ENCODE results near the gene CAMK4. TPM values are rescaled to one million over a fixed set of nuclear protein-coding genes. Genes with fewer than 3 reads are reported as not detected.

CAMK4 gene
- 0.77 and 0.83 TPM in 2 replicates for total RNA-seq
- 5.9 and 6.5 TPM in 2 replicates for polyA plus RNA-seq
- polyA plus RNA-seq (2012): 5.2 and 5.4 TPM in 2 replicates
- polyA minus RNA-seq (ENCODE audit: low replicate concordance): 3.1 and 12.5 TPM in 2 replicates

DNA sequence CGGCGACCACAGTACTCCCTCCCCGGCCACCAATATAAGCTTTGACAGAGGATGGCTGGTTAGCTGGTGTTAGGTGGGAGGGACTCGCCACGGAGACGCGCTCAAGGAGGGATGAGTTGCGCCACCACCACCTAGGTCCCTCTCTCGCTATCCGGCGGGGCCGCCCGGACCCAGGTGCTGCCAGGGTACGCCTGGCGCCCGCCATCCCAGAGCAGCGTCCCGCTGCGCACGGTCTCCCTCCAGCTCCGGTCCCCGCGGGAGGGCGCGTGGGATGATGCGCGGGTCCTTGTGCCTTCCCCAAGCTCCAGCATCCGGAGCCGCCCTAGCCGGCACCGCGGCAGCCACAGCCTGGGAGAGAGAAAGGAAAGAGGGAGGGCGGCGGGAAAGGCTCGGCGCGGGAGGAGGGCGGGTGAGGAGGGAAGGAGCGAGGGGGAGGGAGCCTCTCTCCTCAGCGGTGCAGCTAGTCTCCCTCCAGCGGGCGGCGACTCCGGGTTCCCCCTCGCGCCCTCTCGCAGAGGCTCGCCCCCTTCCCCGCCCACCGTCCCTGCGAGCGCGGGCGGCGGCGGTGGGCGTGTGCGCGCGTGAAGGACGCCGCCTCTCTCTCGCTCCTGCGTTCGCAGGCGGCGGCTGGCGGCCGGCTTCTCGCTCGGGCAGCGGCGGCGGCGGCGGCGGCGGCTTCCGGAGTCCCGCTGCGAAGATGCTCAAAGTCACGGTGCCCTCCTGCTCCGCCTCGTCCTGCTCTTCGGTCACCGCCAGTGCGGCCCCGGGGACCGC, at the start of gene CAMK4:
Gene CAMK4, plus strand, starts transcription at position 598 of the 774 bp plus-strand sequence. Its CDS starts 100 bp downstream, at position 698.
- H3K9ac ChIP-seq (ENCODE audit: insufficient read depth, low read length): peak within 1 kb of the TSS; percentile 61
- peak within 1 kb of the TSS; percentile 84 for H3K4me2 ChIP-seq (ENCODE audit: extremely low read depth, insufficient read depth, low read length)
- peak within 1 kb of the TSS; percentile 94 for H2AFZ ChIP-seq (ENCODE audit: low read length)
- no peaks in the 10 kb centered on the region for H3K9me3 ChIP-seq (ENCODE audit: control insufficient read depth, insufficient read depth, low read depth, low read length)
- no peaks in the 10 kb centered on the region for H4K20me1 ChIP-seq (ENCODE audit: control insufficient read depth, extremely low read depth, insufficient read depth, low read length)
- H3K27me3 ChIP-seq (ENCODE audit: control insufficient read depth, insufficient read depth, low read length): no peaks in the 10 kb centered on the region
- H3K36me3 ChIP-seq (ENCODE audit: control insufficient read depth, insufficient read depth, low read length): no peaks in the 10 kb centered on the region
- DNase-seq (ENCODE audit: low read depth in 2 of 2): peak; percentile 79 to 83
- H3K79me2 ChIP-seq (ENCODE audit: control insufficient read depth, insufficient read depth, low read length): no peaks in the 10 kb centered on the region
- TF ChIP-seq EZH2 (IDR thresholded peaks at IDR 0.05; ENCODE audit: low read length, missing control alignments): no peak
- TF ChIP-seq, protein P1, sequence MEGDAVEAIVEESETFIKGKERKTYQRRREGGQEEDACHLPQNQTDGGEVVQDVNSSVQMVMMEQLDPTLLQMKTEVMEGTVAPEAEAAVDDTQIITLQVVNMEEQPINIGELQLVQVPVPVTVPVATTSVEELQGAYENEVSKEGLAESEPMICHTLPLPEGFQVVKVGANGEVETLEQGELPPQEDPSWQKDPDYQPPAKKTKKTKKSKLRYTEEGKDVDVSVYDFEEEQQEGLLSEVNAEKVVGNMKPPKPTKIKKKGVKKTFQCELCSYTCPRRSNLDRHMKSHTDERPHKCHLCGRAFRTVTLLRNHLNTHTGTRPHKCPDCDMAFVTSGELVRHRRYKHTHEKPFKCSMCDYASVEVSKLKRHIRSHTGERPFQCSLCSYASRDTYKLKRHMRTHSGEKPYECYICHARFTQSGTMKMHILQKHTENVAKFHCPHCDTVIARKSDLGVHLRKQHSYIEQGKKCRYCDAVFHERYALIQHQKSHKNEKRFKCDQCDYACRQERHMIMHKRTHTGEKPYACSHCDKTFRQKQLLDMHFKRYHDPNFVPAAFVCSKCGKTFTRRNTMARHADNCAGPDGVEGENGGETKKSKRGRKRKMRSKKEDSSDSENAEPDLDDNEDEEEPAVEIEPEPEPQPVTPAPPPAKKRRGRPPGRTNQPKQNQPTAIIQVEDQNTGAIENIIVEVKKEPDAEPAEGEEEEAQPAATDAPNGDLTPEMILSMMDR (conservative IDR thresholded peaks at IDR 0.05 in 1 of 2, IDR thresholded peaks at IDR 0.05 in 1 of 2; ENCODE audit: low read depth in 1 of 2, low read length in 2 of 2): peak; percentile 8 to 33
- peak within 1 kb of the TSS; percentile 60 to 74 (median 63) for H3K4me3 ChIP-seq (replicated peaks in 1 of 4; ENCODE audit: control extremely low read depth in 1 of 4, insufficient read depth in 1 of 4, low read depth in 3 of 4, low read length in 4 of 4)
- H3K4me1 ChIP-seq (ENCODE audit: control insufficient read depth, extremely low read depth, insufficient read depth, low read length): peaks cover 6% of the 10 kb centered on the region
- no peak within 1 kb of the TSS for H3K27ac ChIP-seq (ENCODE audit: insufficient read depth, low read length)

DNA sequence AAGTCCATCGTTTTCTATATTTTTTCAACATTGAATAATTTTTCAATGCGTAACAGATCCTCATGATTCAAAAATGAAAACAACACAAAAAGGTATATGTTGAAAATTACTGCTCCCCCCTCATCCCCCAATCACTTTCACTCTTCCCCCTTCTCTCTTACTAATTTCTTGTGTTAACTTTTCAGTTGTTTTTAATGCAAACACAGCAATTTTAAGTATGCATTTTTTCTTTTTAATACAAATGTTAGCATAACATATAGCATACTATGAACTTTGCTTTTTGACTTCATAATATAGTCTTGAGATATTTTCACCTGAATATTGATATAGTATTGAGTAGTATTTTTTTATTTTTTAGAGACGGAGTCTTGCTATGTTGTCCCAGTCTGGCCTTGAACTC, 41.1 kb upstream of the CAMK4 start:
- no peak overlapping the region for H2AFZ ChIP-seq (ENCODE audit: low read length)
- H3K79me2 ChIP-seq (ENCODE audit: control insufficient read depth, insufficient read depth, low read length): no peaks in the 10 kb centered on the region
- no peaks in the 10 kb centered on the region for H3K4me1 ChIP-seq (ENCODE audit: control insufficient read depth, extremely low read depth, insufficient read depth, low read length)
- no peak overlapping the region for H3K27ac ChIP-seq (ENCODE audit: insufficient read depth, low read length)
- H3K27me3 ChIP-seq (ENCODE audit: control insufficient read depth, insufficient read depth, low read length): no peaks in the 10 kb centered on the region
- no peaks in the 10 kb centered on the region for H3K9me3 ChIP-seq (ENCODE audit: control insufficient read depth, insufficient read depth, low read depth, low read length)
- no peak overlapping the region for H3K4me2 ChIP-seq (ENCODE audit: extremely low read depth, insufficient read depth, low read length)
- no peak for DNase-seq (ENCODE audit: low read depth in 2 of 2)
- no peaks in the 10 kb centered on the region for H3K36me3 ChIP-seq (ENCODE audit: control insufficient read depth, insufficient read depth, low read length)
- H3K9ac ChIP-seq (ENCODE audit: insufficient read depth, low read length): no peak overlapping the region
- no peaks in the 10 kb centered on the region for H4K20me1 ChIP-seq (ENCODE audit: control insufficient read depth, extremely low read depth, insufficient read depth, low read length)
- no peak overlapping the region for H3K4me3 ChIP-seq (replicated peaks in 1 of 4; ENCODE audit: control extremely low read depth in 1 of 4, insufficient read depth in 1 of 4, low read depth in 3 of 4, low read length in 4 of 4)
- no peak for TF ChIP-seq EZH2 (IDR thresholded peaks at IDR 0.05; ENCODE audit: low read length, missing control alignments)
- TF ChIP-seq, protein P1 (conservative IDR thresholded peaks at IDR 0.05 in 1 of 2, IDR thresholded peaks at IDR 0.05 in 1 of 2; ENCODE audit: low read depth in 1 of 2, low read length in 2 of 2): no peak

DNA sequence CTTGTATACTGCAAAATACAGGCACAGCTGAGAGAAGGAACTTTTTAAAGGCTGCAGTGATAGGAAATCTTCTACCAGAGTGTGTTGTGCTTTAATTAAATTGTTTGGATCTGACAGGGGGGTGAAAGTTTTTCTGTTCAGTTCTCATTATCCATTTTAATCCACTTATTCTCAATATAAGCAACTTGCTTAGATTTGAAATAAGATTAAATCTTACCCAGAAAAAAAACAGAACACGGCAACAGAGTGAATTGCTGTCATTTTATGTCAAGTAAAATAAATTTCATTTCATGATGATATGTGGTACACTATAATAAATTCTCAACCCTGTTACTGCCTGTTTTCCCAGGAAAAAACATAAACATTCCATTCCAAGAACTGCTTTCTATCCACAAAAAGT, 37.1 kb upstream of the CAMK4 start:
- H3K4me1 ChIP-seq (ENCODE audit: control insufficient read depth, extremely low read depth, insufficient read depth, low read length): no peaks in the 10 kb centered on the region
- no peak overlapping the region for H3K9ac ChIP-seq (ENCODE audit: insufficient read depth, low read length)
- H2AFZ ChIP-seq (ENCODE audit: low read length): no peak overlapping the region
- H3K27ac ChIP-seq (ENCODE audit: insufficient read depth, low read length): no peak overlapping the region
- DNase-seq (ENCODE audit: low read depth in 2 of 2): no peak
- no peaks in the 10 kb centered on the region for H4K20me1 ChIP-seq (ENCODE audit: control insufficient read depth, extremely low read depth, insufficient read depth, low read length)
- no peak overlapping the region for H3K4me3 ChIP-seq (replicated peaks in 1 of 4; ENCODE audit: control extremely low read depth in 1 of 4, insufficient read depth in 1 of 4, low read depth in 3 of 4, low read length in 4 of 4)
- H3K4me2 ChIP-seq (ENCODE audit: extremely low read depth, insufficient read depth, low read length): no peak overlapping the region
- H3K9me3 ChIP-seq (ENCODE audit: control insufficient read depth, insufficient read depth, low read depth, low read length): no peaks in the 10 kb centered on the region
- H3K27me3 ChIP-seq (ENCODE audit: control insufficient read depth, insufficient read depth, low read length): no peaks in the 10 kb centered on the region
- TF ChIP-seq EZH2 (IDR thresholded peaks at IDR 0.05; ENCODE audit: low read length, missing control alignments): no peak
- TF ChIP-seq, protein P1 (conservative IDR thresholded peaks at IDR 0.05 in 1 of 2, IDR thresholded peaks at IDR 0.05 in 1 of 2; ENCODE audit: low read depth in 1 of 2, low read length in 2 of 2): no peak
- H3K36me3 ChIP-seq (ENCODE audit: control insufficient read depth, insufficient read depth, low read length): no peaks in the 10 kb centered on the region
- no peaks in the 10 kb centered on the region for H3K79me2 ChIP-seq (ENCODE audit: control insufficient read depth, insufficient read depth, low read length)

All from fibroblast of lung (primary cell).